Glomerular endothelial cell (primary cell): ENCODE data around the gene MALL. TPM values are rescaled to one million over a fixed set of nuclear protein-coding genes. Genes with fewer than 3 reads are reported as not detected.
"Not testable (repeated sequence)": the region's sequence is repeated elsewhere in the genome, so short reads cannot be mapped to it uniquely, and the experiment has no call there.

Source experiments
- DNase-seq: peaks from one replicate; pipeline ENCODE4 v3.0.0-alpha.2; 2011; ENCODE audit warnings: low read depth, low spot score; ENCODE audit errors: extremely low read depth
- total RNA-seq: library from RNA; depleted of rRNA; stranded (reverse); fragments of >200 nt; gene quantifications from 2 replicates; pipeline ENCODE4 v1.2.3, GENCODE V29; 2015

Gene MALL
- 94.9 and 197 TPM in 2 replicates for total RNA-seq

GRCh38 chr2:110115291-110116032 lies at the start of gene MALL:
Gene MALL (minus strand): TSS chr2:110115822. CDS start chr2:110115792, 30 bp downstream.
- no peak for DNase-seq

- peak; percentile 76 for DNase-seq
These were observed 41.7 kb upstream of the MALL start for GRCh38 chr2:110157153-110157793.

- not testable (repeated sequence) for DNase-seq
These were observed 39.2 kb upstream of the MALL start for GRCh38 chr2:110154828-110155227.

- not testable (repeated sequence) for DNase-seq
These were observed 38.6 kb upstream of the MALL start for GRCh38 chr2:110154188-110154587.

- no peak for DNase-seq
These were observed 37.8 kb upstream of the MALL start for GRCh38 chr2:110153416-110153815.

- DNase-seq = no peak
These were observed 37.3 kb upstream of the MALL start for GRCh38 chr2:110152943-110153342.

- DNase-seq = peak; percentile 69
These were observed 34.0 kb upstream of the MALL start for GRCh38 chr2:110149330-110150220.

- DNase-seq = no peak
These were observed 31.3 kb upstream of the MALL start for GRCh38 chr2:110146945-110147332.

- DNase-seq = no peak
These were observed 30.7 kb upstream of the MALL start for GRCh38 chr2:110146183-110146944.

GRCh38 chr2:110143982-110144381 lies 28.4 kb upstream of the MALL start:
- DNase-seq = no peak

GRCh38 chr2:110140401-110140800 lies 24.8 kb upstream of the MALL start:
- no peak for DNase-seq

GRCh38 chr2:110134025-110134424 lies 18.4 kb upstream of the MALL start:
- no peak for DNase-seq

- no peak for DNase-seq
These were observed 15.5 kb upstream of the MALL start for GRCh38 chr2:110131166-110131565.

- DNase-seq = no peak
These were observed 15.1 kb upstream of the MALL start for GRCh38 chr2:110130757-110131156.

- no peak for DNase-seq
These were observed 11.3 kb upstream of the MALL start for GRCh38 chr2:110126906-110127305.

- DNase-seq = no peak
These were observed 10.6 kb upstream of the MALL start for GRCh38 chr2:110126086-110126773.

- DNase-seq = no peak
These were observed 9.5 kb upstream of the MALL start for GRCh38 chr2:110124939-110125691.

- no peak for DNase-seq
These were observed 8.6 kb upstream of the MALL start for GRCh38 chr2:110124038-110124825.

- no peak for DNase-seq
These were observed 6.0 kb upstream of the MALL start for GRCh38 chr2:110121592-110121991.
